HPDE6-E6E7 (cell line): ENCODE results near the gene TBX20.
"Not testable (repeated sequence)": the region's sequence is repeated elsewhere in the genome, so short reads cannot be mapped to it uniquely, and the experiment has no call there.

ENCODE experiments used
- DNase-seq: peaks from one replicate; pipeline ENCODE4 v3.0.0; 2011; ENCODE audit warnings: missing footprints; ENCODE audit errors: extremely low spot score

TBX20 gene

DNA sequence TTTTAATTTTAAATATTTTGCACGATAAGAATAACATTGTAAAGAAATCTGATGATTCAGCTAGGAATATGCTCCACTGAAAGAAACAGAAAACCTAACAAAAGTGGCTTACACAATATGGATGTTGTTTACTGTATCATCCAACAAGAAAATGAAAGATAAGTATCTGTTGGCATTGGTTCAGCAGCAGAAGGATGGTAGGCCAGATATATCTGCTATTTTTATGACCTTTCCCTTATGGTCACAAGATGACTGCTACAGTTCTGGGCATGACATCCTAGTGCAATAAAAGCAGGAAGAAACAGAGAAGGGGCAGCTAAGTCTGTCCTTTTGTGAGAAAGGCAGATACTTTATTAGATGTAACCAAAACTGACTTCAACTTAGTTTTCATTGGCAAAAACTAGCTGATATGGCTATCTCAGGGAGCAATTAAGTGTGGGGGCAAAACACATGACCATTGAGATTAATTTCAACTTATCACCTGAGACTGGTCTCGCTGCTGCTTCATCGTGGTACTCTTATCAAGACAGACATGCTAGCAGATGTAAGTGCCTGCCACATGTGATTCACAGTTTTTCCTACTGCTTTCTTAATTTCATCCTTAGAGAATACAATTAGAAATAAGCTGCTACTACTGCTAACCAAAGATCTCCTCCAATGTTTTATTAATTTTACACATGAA is 92.7 kb downstream of the TBX20 start:
- not testable (repeated sequence) for DNase-seq
